SK-N-SH (cell line): Measurements from ENCODE around the gene ALG9. TPM values are rescaled to one million over a fixed set of nuclear protein-coding genes. Genes with fewer than 3 reads are reported as not detected.
A peak's percentile ranks its signal among the peaks of the same experiment; 100 is the strongest.

ENCODE experiments used
- CTCF ChIA-PET: fragments of 300-600, 350-600 bp; formaldehyde crosslinking; extraction: SDS; loops from one replicate; lab custom pipeline; 2021; lab: Yijun Ruan, JAX
- POLR2A ChIA-PET: fragments of 350-600 bp; sonication (Branson Sonifier 250); formaldehyde crosslinking; extraction: SDS; loops from one replicate; lab custom pipeline; 2020; ENCODE audit warnings: antibody characterized with exemption, inconsistent platforms; lab: Yijun Ruan, JAX
- DNase-seq: peaks from one replicate; pipeline ENCODE4 v3.0.0; 2012
- H2AFZ ChIP-seq: fragments of 200-600 bp; sonication (generic); 2 replicates; pipeline ENCODE4 v1.8.1; 2016; ENCODE audit warnings: antibody characterized with exemption, mild to moderate bottlenecking, low read depth
- H3F3A ChIP-seq: fragments of 200-600 bp; sonication (generic); replicated peaks from 2 replicates; pipeline ENCODE3; 2016; ENCODE audit warnings: antibody characterized with exemption, mild to moderate bottlenecking; ENCODE audit not compliant: insufficient read depth
- H3K27ac ChIP-seq, 2 experiments: fragments of 200-500 bp in 1 of 2; fragments of 200-600 bp in 1 of 2; sonication (Bioruptor generic) in 1 of 2; sonication (generic), shearing (Covaris generic) in 1 of 2; 2 replicates each; pipeline versions ENCODE4 v1.5.1 to v1.6.1; 2014 to 2016; ENCODE audit warnings: low read depth in 2 of 2, inconsistent platforms in 1 of 2, low read length in 1 of 2, mild to moderate bottlenecking in 1 of 2, mixed read lengths in 1 of 2
- H3K27me3 ChIP-seq: fragments of 200-600 bp; sonication (generic), shearing (Covaris generic); 2 replicates; pipeline ENCODE4 v1.6.1; 2016; ENCODE audit warnings: mixed run types; ENCODE audit not compliant: insufficient read depth
- H3K36me3 ChIP-seq, 2 experiments: fragments of 200-500 bp in 1 of 2; fragments of 200-600 bp in 1 of 2; sonication (Bioruptor generic) in 1 of 2; sonication (generic) in 1 of 2; replicated peaks in 1 of 2; 2 replicates each; pipeline versions ENCODE3 to v1.5.1; 2014 to 2016; ENCODE audit warnings: low read length in 1 of 2, mild to moderate bottlenecking in 1 of 2; ENCODE audit not compliant: insufficient read depth in 2 of 2, control insufficient read depth in 1 of 2
- H3K4me1 ChIP-seq, 2 experiments: fragments of 200-500 bp in 1 of 2; fragments of 200-600 bp in 1 of 2; sonication (Bioruptor generic) in 1 of 2; sonication (generic), shearing (Covaris generic) in 1 of 2; 2 replicates each; pipeline versions ENCODE4 v1.5.1 to v1.6.1; 2014 to 2016; ENCODE audit warnings: low read depth in 1 of 2, low read length in 1 of 2, mixed run types in 1 of 2; ENCODE audit not compliant: insufficient read depth in 2 of 2, control insufficient read depth in 1 of 2
- H3K4me2 ChIP-seq: fragments of 200-600 bp; sonication (generic), shearing (Covaris generic); 2 replicates; pipeline ENCODE4 v1.6.1; 2017; ENCODE audit warnings: mixed run types
- H3K4me3 ChIP-seq, 2 experiments: fragments of 200-500 bp in 1 of 2; fragments of 200-600 bp in 1 of 2; sonication (Bioruptor generic) in 1 of 2; sonication (generic), shearing (Covaris generic) in 1 of 2; 2 replicates each; pipeline versions ENCODE4 v1.5.1 to v1.8.1; 2014 to 2016; ENCODE audit warnings: low read depth in 2 of 2, inconsistent platforms in 1 of 2, low read length in 1 of 2, mild to moderate bottlenecking in 1 of 2, mixed read lengths in 1 of 2, moderate library complexity in 1 of 2
- H3K79me2 ChIP-seq: fragments of 200-600 bp; sonication (generic); 2 replicates; pipeline ENCODE4 v1.8.1; 2017; ENCODE audit warnings: mild to moderate bottlenecking; ENCODE audit not compliant: insufficient read depth
- H3K9ac ChIP-seq: fragments of 200-600 bp; sonication (generic); 2 replicates; pipeline ENCODE4 v1.6.1; 2017; ENCODE audit warnings: mixed run types
- H3K9me2 ChIP-seq: fragments of 200-600 bp; sonication (generic); 2 replicates; pipeline ENCODE4 v1.6.1; 2017; ENCODE audit warnings: mixed run types
- H3K9me3 ChIP-seq: fragments of 200-600 bp; sonication (generic); 2 replicates; pipeline ENCODE4 v1.6.1; 2017; ENCODE audit warnings: mixed run types, mild to moderate bottlenecking, moderate library complexity
- H4K20me1 ChIP-seq: fragments of 200-600 bp; sonication (generic); 2 replicates; pipeline ENCODE4 v1.6.1; 2017; ENCODE audit warnings: mild to moderate bottlenecking, mixed run types; ENCODE audit not compliant: insufficient read depth
- CHD2 ChIP-seq: fragments of 150-350 bp; IDR thresholded peaks from 2 replicates; pipeline ENCODE4 v1.6.1; 2018; ENCODE audit warnings: low read length; ENCODE audit not compliant: partially characterized antibody
- CTCF ChIP-seq: fragments of 200-600 bp; sonication (generic); IDR thresholded peaks from 2 replicates; pipeline ENCODE4 v1.6.1; 2017; ENCODE audit warnings: antibody characterized with exemption, mild to moderate bottlenecking, moderate library complexity
- FOSL2 ChIP-seq: IDR thresholded peaks from 2 replicates; pipeline ENCODE4 v1.4.0; 2012; ENCODE audit warnings: low read depth, mild to moderate bottlenecking, moderate library complexity, borderline replicate concordance
- FOXM1 ChIP-seq: IDR thresholded peaks from 2 replicates; pipeline ENCODE4 v1.4.0; 2012; ENCODE audit warnings: low read depth, mild to moderate bottlenecking
- GATA2 ChIP-seq: sonication (generic); formaldehyde crosslinking; IDR thresholded peaks from 2 replicates; pipeline ENCODE4 v1.5.0; 2020; ENCODE audit warnings: mild to moderate bottlenecking, missing genetic modification reagents
- IRF3 ChIP-seq: fragments of 150-350 bp; IDR thresholded peaks from 2 replicates; pipeline ENCODE4 v1.6.1; 2016; ENCODE audit warnings: mild to moderate bottlenecking, low read depth, low read length
- MAX ChIP-seq: IDR thresholded peaks from 2 replicates; pipeline ENCODE4 v1.4.0; 2012; ENCODE audit warnings: low read depth
- MXI1 ChIP-seq: IDR thresholded peaks from 2 replicates; pipeline ENCODE4 v1.6.1; 2012; ENCODE audit warnings: mild to moderate bottlenecking, low read depth, low read length, improper control_type of control experiment
- NFIC ChIP-seq: IDR thresholded peaks from 2 replicates; pipeline ENCODE4 v1.4.0; 2012; ENCODE audit warnings: borderline replicate concordance
- PBX3 ChIP-seq: IDR thresholded peaks from 2 replicates; pipeline ENCODE4; 2012
- POLR2AphosphoS5 ChIP-seq: IDR thresholded peaks from 2 replicates; pipeline ENCODE4 v1.6.1; 2012; ENCODE audit warnings: low read depth, low read length
- RAD21 ChIP-seq: IDR thresholded peaks from 2 replicates; pipeline ENCODE4 v1.6.1; 2012; ENCODE audit warnings: mild to moderate bottlenecking, low read length
- RCOR1 ChIP-seq: fragments of 150-350 bp; IDR thresholded peaks from 2 replicates; pipeline ENCODE4 v1.6.1; 2017; ENCODE audit warnings: antibody characterized with exemption, low read length
- RFX5 ChIP-seq: IDR thresholded peaks from 2 replicates; pipeline ENCODE4 v1.6.1; 2012; ENCODE audit warnings: mild to moderate bottlenecking, improper control_type of control experiment, low read length
- SIN3A ChIP-seq: IDR thresholded peaks from 2 replicates; pipeline ENCODE4 v1.6.1; 2012; ENCODE audit warnings: low read depth, mild to moderate bottlenecking, low read length, moderate library complexity, borderline replicate concordance
- SMC3 ChIP-seq: IDR thresholded peaks from 2 replicates; pipeline ENCODE4 v1.6.1; 2012; ENCODE audit warnings: low read depth, low read length, improper control_type of control experiment
- TAF1 ChIP-seq: IDR thresholded peaks from 2 replicates; pipeline ENCODE4 v1.6.1; 2012; ENCODE audit warnings: low read depth, mild to moderate bottlenecking, low read length, moderate library complexity, borderline replicate concordance
- TEAD4 ChIP-seq: IDR thresholded peaks from 2 replicates; pipeline ENCODE4 v1.4.0; 2012; ENCODE audit warnings: mild to moderate bottlenecking, borderline replicate concordance; ENCODE audit not compliant: insufficient read depth
- WGBS: methylation state at CpG from one replicate; pipeline ENCODE4 v1.1.6; 2017; ENCODE audit warnings: low lambda C conversion rate; 5-methylcytosine and 5-hydroxymethylcytosine counted together
- polyA plus RNA-seq, 3 experiments: library from polyadenylated mRNA; depleted of rRNA; stranded (reverse); fragments of >200 nt; gene quantifications; 2 replicates each; pipeline ENCODE4 v1.2.3, GENCODE V29; 2012

The ALG9 gene
- polyA plus RNA-seq, 1 of the 3 experiments (the other 2 are of a cell fraction): 17.9 TPM

GRCh38 chr11:111841370-111842053, 29.9 kb downstream of the ALG9 start:
- no peak overlapping the region for H2AFZ ChIP-seq
- no peaks in the 10 kb centered on the region for H3K79me2 ChIP-seq
- H3K36me3 ChIP-seq: peaks cover 24 to 27% of the 10 kb centered on the region in 2 experiments
- DNase-seq: peak; percentile 73
- H3K4me1 ChIP-seq: peaks cover 3 to 7% of the 10 kb centered on the region in 2 experiments
- H3K9ac ChIP-seq: no peak overlapping the region
- H3K9me2 ChIP-seq: no peaks in the 10 kb centered on the region
- CTCF ChIA-PET: interaction anchor here (0.6 to 10.7 kb wide), 36 partner anchors 9 to 391 kb away, joined by 3 to 101 read pairs (median 4); partner anchors contain the start of genes ALG9, PPP2R1B and SIK2
- TF ChIP-seq TAF1: no peak
- no peak for TF ChIP-seq IRF3
- no peak for TF ChIP-seq TEAD4
- TF ChIP-seq SIN3A: no peak
- peak; percentile 35; the same call in 1 of the 2 replicates for TF ChIP-seq RFX5
- TF ChIP-seq GATA2: no peak
- TF ChIP-seq RCOR1: 0 out of 2 replicates have a peak, but pooled peaks have one; percentile 18
- peak; percentile 96 for TF ChIP-seq SMC3
- TF ChIP-seq MXI1: no peak
- no peak for TF ChIP-seq MAX
- no peak for TF ChIP-seq FOSL2
- no peak for TF ChIP-seq POLR2AphosphoS5
- TF ChIP-seq PBX3: no peak
- TF ChIP-seq CHD2: peak; percentile 43
- TF ChIP-seq RAD21: peak; percentile 96
- no peak for TF ChIP-seq NFIC
- TF ChIP-seq FOXM1: no peak
- TF ChIP-seq CTCF: peak; percentile 95
- no peaks in the 10 kb centered on the region for H3K27me3 ChIP-seq
- WGBS: 19% methylated on average over 10 of the region's 10 CpGs
- POLR2A ChIA-PET: no interaction called here
- H3F3A ChIP-seq: peaks cover 10% of the 10 kb centered on the region
- no peaks in the 10 kb centered on the region for H4K20me1 ChIP-seq
- H3K9me3 ChIP-seq: no peaks in the 10 kb centered on the region
- H3K4me2 ChIP-seq: peak overlapping the region; percentile 0; the same call in 1 of the 2 replicates
- H3K4me3 ChIP-seq: no peak overlapping the region
- H3K27ac ChIP-seq: peak overlapping the region; percentile 28 to 43; a peak in 2 of 4 replicates
